Middle frontal gyrus (tissue), 1 donor: ENCODE data around the gene HDAC1.

Source experiments
- DNase-seq: peaks from one replicate; pipeline ENCODE4 v3.0.0-alpha.2; 2015; ENCODE audit warnings: low spot score; ENCODE audit errors: extremely low spot score

HDAC1 gene

DNA sequence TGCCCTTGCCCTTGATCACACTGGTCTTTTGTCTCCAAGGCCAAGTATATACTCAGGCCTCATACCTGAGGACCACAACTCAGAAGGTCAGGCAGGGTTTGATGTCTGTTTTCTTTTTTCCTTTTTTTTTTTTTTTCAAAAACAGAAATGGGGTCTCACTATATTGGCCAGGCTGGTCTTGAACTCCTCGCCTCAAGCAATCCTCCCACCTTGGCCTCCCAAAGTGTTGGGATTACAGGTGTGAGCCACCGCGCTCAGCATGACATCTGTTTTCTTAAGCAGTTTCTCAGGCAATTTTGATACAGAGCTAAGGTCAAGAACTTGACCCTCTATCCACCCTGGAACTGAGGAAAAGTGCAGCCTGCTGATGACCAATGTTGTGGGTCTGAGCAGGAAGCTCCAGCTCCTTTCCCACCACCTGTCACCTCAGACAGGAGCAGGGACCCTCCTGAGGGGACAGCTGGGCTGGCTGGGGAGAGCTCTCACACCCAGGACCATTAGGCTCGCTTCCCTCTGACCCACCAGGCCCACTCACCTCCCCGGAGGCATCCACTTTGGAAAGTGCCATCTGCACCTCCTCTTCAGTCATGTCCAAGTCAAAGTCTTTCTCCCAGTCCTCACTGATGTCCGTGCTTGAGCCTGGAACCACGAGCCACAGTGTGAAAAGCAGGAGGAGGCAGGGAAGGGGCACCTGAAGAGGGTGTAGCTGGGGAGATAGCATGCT lies 76.2 kb downstream of the HDAC1 start:
- no peak for DNase-seq

DNA sequence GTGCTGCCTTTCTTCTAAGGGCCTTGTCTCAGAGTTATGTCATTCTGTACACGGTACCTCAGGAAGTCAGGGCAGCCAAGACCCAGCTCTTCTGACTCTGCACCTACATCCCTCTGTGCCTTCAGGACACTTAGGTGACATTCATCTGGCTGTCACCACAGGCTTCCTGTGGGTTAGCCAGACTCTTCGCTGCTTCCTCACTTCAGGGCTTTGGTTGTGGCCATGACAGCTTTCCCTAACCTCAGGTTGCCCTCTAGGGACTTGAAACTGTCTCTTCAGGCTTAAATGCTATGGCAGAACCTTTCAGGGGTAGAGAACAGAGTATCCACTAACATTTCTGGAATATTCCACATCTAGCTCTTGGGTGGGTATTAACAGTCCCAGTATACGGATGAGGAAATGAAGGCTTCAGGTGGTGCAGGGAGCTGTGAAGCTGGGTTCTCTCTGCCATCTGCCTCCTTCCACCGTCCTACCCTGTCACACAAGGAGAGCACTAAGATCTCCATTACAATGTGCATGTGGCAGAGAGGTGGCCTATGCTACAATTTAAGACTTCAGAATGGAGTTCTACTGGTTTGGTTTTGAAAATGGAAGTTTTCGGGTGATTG lies 80.4 kb downstream of the HDAC1 start:
- no peak for DNase-seq

- DNase-seq, result no peak
Measured at GRCh38 chr1:32373996-32374592, 82.2 kb downstream of the HDAC1 start.

DNA sequence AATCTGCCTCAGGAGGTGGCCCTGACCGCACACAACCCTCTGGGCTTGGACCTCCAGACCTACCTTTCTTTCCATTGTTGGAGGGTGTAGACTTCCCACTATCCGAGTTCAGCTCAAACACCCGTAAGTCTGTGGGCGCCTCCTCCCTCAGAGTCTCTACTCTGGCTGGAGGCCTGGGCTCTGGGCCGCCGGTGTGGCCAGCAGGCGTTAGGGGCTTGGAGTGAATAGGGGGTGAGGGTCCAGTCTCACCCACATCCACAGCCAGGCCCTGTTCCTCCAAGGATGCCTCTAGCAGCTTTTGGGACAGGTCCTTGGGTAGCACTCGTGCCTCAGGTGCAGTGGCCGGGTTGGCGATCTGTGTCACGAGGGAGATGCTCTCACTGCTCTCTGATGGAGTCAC lies 84.3 kb downstream of the HDAC1 start:
- no peak for DNase-seq

DNA sequence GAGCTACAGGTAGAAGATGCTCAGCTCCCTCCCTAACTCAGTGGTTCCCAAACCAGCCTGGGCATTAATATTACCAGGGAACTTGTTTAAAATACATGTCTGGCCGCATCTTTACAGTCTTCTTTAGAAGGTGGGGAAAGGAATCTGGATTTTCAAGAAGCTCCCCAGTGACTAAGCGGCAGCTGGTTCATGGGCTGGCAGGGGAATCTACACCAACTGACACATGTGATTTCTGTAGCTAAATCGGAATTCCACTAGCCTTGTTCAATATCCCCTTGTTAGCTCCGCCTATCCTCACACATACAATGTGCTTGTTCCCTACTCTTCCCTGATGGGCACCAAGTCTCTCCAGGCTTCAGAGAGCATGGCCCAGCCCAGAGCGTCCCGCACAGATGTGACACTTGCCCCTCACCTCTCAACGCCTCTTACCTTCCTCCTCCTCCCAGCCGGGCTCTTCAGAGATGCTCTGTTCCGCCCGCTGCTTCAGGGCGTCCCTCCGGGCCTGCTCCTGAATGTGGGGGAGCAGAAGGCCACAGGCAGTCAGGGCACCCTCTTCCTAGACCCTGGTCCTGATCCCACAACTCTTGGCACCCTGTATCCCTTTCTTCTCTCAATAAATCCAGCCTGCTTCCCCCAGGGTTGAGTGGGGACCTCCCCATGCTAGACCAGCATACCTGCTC lies 85.8 kb downstream of the HDAC1 start:
- no peak for DNase-seq

GRCh38 chr1:32380057-32380456 lies 88.2 kb downstream of the HDAC1 start:
- no peak for DNase-seq
